Measurements from ENCODE around the gene EYA2.
"Not testable (repeated sequence)": the region's sequence is repeated elsewhere in the genome, so short reads cannot be mapped to it uniquely, and the experiment has no call there.

The EYA2 gene, protein sequence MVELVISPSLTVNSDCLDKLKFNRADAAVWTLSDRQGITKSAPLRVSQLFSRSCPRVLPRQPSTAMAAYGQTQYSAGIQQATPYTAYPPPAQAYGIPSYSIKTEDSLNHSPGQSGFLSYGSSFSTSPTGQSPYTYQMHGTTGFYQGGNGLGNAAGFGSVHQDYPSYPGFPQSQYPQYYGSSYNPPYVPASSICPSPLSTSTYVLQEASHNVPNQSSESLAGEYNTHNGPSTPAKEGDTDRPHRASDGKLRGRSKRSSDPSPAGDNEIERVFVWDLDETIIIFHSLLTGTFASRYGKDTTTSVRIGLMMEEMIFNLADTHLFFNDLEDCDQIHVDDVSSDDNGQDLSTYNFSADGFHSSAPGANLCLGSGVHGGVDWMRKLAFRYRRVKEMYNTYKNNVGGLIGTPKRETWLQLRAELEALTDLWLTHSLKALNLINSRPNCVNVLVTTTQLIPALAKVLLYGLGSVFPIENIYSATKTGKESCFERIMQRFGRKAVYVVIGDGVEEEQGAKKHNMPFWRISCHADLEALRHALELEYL

DNA sequence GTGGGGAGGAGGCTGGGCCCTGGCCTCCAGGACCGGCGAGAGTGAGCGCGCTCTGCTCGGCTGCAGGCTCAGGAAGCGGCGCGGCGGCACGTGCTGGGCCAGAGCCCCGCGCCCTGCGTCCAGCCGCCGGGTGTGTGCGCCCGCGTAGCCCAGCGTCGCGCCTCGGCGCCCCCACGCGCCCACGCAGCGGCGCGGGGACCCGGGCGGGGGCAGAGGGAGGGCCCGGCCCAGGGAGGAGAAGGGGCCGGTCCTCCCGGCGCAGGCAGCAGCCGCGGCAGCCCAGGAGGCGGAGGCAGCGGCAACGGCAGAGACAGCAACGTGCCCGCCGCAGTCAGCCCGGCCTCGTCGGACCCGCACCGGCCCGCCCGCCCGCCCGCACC lies at the start of gene EYA2:
Gene EYA2 (plus strand): TSS at position 265 of the 380 bp plus-strand sequence. CDS start 95,168 bp downstream, outside the sequence.
- peak; percentile 59 for DNase-seq

DNA sequence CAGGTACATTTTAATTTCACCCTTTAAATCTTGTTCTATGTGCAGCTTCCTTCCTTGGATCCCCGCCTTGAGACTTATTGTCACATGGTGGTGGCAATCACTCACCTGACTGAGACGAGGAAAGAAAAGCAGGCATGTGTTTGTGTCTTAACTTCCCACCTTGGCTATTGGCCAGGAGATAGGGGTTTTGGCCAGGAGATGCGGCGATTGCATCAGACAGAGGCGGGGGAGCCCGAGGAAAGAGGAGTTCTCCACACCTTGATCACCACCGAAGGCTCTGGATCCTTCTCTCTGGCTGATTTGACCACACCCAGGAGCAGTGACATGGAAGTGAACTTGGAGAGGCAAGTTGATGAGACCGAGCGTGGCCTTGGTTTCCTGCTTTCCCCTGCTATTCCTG lies 49.7 kb upstream of the EYA2 start:
- no peak for DNase-seq

DNA sequence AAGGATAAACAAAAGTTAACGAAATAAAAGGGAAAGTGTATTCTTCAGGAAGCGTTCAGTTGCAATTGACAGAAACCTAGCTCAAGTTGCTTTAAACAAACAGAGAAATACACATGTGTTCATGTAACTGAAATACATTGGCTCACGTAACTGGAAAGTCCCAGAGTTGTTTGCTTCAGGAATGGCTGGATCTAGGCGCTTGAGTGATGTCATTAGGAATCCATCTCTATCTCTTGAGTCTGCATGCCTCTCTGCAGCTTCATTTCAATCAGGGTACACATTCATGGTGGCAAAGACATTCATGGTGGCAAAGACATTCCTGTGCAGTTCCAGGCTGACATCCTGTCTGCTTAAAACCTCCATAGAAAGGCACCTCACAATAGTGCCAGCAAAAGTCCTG lies 45.4 kb upstream of the EYA2 start:
- no peak for DNase-seq

- DNase-seq = no peak
Measured at GRCh38 chr20:46849751-46850150, 44.9 kb upstream of the EYA2 start.

- peak; percentile 27 for DNase-seq
Measured at GRCh38 chr20:46850416-46850815, 44.2 kb upstream of the EYA2 start.

- no peak for DNase-seq
Measured at GRCh38 chr20:46850896-46851295, 43.7 kb upstream of the EYA2 start.

DNA sequence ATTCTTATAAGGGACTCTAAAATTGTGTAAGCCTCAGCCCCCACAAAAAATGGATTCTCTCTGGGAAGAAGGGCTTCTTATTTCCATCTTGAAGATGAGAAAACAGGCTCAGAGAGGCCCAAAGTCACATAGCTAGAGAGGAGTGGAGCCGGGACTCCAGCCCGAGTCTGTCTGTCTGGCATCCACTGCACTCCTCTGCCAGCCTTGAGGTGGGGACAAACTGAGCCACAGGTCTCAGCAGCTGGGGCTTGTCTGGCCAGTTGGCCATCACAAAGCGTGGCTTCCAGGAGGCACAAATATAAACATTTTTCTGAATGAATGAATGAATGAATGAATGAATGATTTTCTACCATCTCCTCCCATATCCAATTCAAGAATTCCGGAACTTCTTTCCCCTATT lies 42.9 kb upstream of the EYA2 start:
- no peak for DNase-seq

DNA sequence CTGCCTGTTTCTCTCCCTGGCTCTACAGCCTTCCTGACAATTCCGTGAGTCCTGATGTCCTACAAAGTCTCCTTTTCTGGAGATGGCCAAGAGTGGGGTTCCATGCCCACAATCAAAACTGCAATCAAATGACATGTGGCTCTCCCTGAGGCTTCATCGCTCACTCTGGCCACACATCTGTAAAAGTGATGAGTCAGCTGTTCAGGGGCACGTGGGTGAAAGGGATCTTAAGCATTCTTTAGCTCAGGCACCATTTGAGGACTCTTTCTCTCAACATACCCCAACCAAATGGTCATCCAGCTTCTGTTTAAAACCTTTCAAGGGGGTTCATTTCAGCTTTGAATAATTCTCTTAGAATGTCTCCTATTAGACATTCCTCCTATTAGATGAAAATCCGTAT lies 42.3 kb upstream of the EYA2 start:
- no peak for DNase-seq

DNA sequence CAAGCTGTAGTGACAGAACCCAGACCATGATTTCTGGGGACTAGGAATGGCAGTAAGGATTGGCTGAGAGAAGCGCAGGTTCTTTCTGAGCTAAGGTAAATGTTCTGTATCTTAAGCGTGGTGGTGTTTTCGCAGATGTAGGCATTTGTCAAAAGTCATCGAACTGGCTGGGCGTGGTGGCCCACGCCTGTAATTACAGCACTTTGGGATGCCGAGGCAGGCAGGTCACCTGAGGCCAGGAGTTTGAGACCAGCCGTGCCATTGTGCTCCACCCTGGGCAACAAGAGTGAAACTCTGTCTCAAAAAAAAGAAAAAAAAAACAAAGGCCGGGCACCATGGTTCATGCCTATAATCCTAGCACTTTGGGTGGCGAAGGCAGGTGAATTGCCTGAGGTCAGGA lies 40.7 kb upstream of the EYA2 start:
- no peak for DNase-seq

GRCh38 chr20:46857061-46857831 lies 37.4 kb upstream of the EYA2 start:
- DNase-seq = no peak

DNA sequence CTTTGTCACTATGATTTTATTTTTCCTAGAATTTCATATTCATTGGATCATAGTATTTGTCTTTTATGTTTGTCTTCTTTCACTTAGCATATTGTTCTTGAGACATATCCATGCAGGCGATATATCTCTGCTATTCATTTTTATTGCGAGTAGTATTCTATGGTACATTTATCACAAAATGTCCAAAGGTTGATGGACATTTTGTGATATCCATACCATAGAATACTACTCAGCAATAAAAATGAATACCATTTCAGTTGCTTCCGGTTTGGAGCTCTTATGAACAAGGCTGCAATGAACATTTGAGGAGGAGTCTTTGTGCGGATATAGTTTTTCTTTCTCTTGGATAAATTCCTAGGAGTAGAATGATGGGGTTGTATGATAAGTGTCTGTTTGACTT lies 28.8 kb upstream of the EYA2 start:
- no peak for DNase-seq

GRCh38 chr20:46870041-46870440 lies 24.6 kb upstream of the EYA2 start:
- no peak for DNase-seq

- DNase-seq = no peak
Measured at GRCh38 chr20:46872328-46873211, 22.1 kb upstream of the EYA2 start.

DNA sequence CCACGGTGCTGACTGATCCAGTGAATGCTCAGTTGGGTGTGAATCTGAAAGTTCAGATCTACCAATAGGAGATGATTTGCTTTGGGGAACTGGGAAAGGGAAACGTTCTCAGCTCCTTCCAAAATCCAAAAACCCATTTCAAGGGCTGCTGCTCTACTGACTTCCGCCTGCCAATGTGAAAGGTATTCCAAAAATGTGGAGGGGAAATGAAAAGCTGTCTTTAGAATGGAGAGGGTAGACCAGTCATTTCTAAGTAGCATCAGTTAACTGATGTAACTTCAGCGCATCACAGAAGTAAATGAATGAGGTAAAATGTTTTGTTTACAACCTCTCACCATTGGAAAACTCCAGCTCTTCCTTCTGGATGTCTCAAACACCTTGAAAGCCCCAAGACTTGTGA lies 19.6 kb upstream of the EYA2 start:
- DNase-seq = no peak

- DNase-seq = no peak
Measured at GRCh38 chr20:46879386-46879785, 15.3 kb upstream of the EYA2 start.

DNA sequence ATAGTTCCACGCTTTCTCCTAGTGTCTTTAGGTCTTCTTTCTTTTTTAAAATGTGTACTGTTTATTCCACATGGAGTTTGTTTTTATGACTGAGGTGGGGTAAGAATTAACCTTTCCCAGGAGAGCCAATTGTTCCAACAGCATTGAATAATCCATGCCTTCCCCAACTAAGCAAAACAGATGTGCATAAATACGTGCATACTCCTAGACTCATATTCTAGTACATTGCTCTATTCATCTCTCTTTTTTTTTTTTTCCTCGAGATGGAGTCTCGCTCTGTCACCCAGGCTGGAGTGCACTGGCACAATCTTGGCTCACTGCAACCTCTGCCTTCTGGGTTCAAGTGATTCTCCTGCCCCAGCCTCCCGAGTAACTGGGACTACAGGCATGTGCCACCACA lies 14.7 kb upstream of the EYA2 start:
- not testable (repeated sequence) for DNase-seq

DNA sequence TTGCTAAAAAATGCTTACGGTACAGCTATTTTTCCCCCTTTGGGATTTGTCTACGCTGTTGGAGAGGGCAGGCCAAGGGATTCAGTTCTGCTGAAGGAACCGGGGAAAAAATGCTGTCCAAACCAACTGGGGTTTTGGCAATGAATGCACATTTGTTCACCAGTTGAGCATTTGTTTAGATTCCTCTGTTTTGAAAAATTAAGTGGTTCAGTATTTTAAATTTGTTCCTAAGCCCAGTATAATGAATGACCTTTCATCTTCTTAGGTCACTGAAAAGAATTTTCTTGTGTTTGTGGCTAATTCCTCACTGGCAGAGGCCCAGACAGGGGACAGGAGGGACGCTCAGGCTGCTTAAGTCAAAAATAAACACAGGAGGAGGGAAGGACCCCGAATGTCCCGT lies 10.8 kb upstream of the EYA2 start:
- DNase-seq = no peak

GRCh38 chr20:46890682-46891081 lies 4.0 kb upstream of the EYA2 start:
- no peak for DNase-seq

DNA sequence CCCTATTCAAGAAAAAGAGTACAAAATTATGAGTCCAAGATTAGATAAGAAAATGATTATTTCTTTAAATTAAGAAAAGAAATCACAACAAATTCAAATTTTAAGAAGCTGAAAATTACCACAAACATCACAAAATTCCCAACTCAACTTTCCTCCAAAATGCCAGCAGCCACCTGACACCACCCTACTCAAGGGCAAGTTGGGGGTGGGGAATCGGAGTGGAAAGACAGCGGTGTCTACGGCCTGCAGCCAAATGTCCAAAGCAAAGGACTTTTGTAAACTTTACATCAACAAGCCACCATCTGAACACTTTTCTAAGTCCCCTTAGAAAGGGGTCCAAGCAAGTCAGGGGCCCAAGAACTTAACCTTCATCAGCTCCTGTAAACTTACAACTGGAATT lies 1.6 kb upstream of the EYA2 start:
- no peak for DNase-seq

DNA sequence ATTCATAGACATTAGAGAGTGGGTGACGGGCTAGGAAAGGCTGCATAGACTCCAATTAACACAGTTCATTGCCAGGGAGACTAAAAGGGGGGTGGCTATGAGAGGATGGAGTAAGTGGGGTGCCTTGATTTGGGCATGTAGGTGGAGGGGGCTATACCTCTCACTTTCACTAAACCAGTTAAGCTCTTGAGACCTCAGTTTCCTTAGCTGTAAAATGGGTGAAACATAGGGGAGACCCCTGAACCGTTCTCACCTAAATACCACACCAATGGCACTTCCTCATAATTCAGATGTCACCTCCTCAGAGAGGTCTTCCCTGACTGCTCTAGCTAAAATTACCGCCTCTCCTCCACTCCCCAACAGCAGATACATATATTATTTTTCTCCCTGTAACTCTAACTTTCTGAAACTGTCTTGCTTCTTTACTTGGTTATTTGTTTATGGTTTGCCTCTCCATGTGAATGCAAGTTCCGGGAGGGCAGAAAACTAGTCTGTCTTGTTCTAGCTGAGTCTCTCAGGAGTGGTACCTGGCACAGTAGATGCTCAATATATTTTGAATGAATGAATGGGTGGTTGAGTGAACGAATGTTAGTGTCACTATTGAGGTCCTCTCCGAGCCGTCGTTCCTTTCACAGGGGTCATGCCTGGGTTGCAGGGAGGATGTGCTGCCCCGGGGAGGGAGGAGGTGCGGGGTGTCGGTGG lies 615 bp upstream of the EYA2 start:
- DNase-seq = peak; percentile 51

GRCh38 chr20:46894971-46895905 lies 595 bp downstream of the EYA2 start:
- peak; percentile 83 for DNase-seq

Measured in eye (tissue), 1 donor.